ENCODE results near the gene SYT15. TPM values are rescaled to one million over a fixed set of nuclear protein-coding genes. Genes with fewer than 3 reads are reported as not detected.
A peak's percentile ranks its signal among the peaks of the same experiment; 100 is the strongest.
"Not testable (repeated sequence)": the region's sequence is repeated elsewhere in the genome, so short reads cannot be mapped to it uniquely, and the experiment has no call there.

The SYT15 gene
- polyA plus RNA-seq, 1 donor from 2014 or later, result 0.45 TPM

- H3K4me3 Mint-ChIP-seq, result peak overlapping the region in 3 of 4 donors; percentile 39 to 60 (median 52)
- H3K4me1 Mint-ChIP-seq, H3K27me3 Mint-ChIP-seq, H3K36me3 Mint-ChIP-seq, H3K27ac Mint-ChIP-seq, H3K9me3 Mint-ChIP-seq: not testable (repeated sequence)
Observed at GRCh38 chr10:46634698-46635097, 55.8 kb downstream of the SYT15 start.

GRCh38 chr10:46635364-46635959 is 56.5 kb downstream of the SYT15 start:
- peak overlapping the region in 3 of 4 donors; percentile 59 to 86 (median 60) for H3K4me3 Mint-ChIP-seq

GRCh38 chr10:46640005-46640404 is 61.1 kb downstream of the SYT15 start:
- not testable (repeated sequence) for H3K27ac Mint-ChIP-seq, H3K4me3 Mint-ChIP-seq, H3K36me3 Mint-ChIP-seq, H3K9me3 Mint-ChIP-seq, H3K27me3 Mint-ChIP-seq, H3K4me1 Mint-ChIP-seq

More at GRCh38 chr10:46635364-46635959, 56.5 kb downstream of the SYT15 start:
- H3K36me3 Mint-ChIP-seq, H3K27me3 Mint-ChIP-seq, H3K4me1 Mint-ChIP-seq, H3K9me3 Mint-ChIP-seq, H3K27ac Mint-ChIP-seq: not testable (repeated sequence)

Other genes starting within 250 kb of the SYT15 start
- not detected for gene ANXA8L1, start 203.4 kb upstream of the SYT15 start, polyA plus RNA-seq
- not detected for gene NPY4R, start 113.2 kb upstream of the SYT15 start, polyA plus RNA-seq
- not detected for gene GPRIN2, start 22.5 kb upstream of the SYT15 start, polyA plus RNA-seq